ENCODE data around the gene CHRNB2. TPM values are rescaled to one million over a fixed set of nuclear protein-coding genes. Genes with fewer than 3 reads are reported as not detected.

CHRNB2 gene
- total RNA-seq, 4 donors from 2014 or later, result 1.1 TPM; not detected in 3

GRCh38 chr1:154558720-154559465, 8.7 kb upstream of the CHRNB2 start:
- H3K27me3 ChIP-seq, result no peaks in the 10 kb centered on the region
- peak; percentile 98 to 99 for DNase-seq
- no peaks in the 10 kb centered on the region for H3K9me3 ChIP-seq
- peak overlapping the region; percentile 89 to 91 for H3K27ac ChIP-seq
- H3K36me3 ChIP-seq, result no peaks in the 10 kb centered on the region
- peak in 1 of 4 experiments; percentile 36 for TF ChIP-seq CTCF (IDR thresholded peaks at IDR 0.05)
- TF ChIP-seq POLR2A (IDR thresholded peaks at IDR 0.05), result peak; percentile 15 to 62
- intact Hi-C loops (cut with DNase I; ENCODE audit: low total_unique reads), result no loop called here
- H3K4me1 ChIP-seq, result peaks cover 0 to 10% of the 10 kb centered on the region in 2 donors
- peak overlapping the region; percentile 51 to 81 for H3K4me3 ChIP-seq

GRCh38 chr1:154559466-154560044, 8.0 kb upstream of the CHRNB2 start:
- no peaks in the 10 kb centered on the region for H3K36me3 ChIP-seq
- peak overlapping the region; percentile 51 to 81 for H3K4me3 ChIP-seq
- H3K9me3 ChIP-seq, result no peaks in the 10 kb centered on the region
- peak overlapping the region; percentile 89 to 91 for H3K27ac ChIP-seq
- peaks cover 0 to 10% of the 10 kb centered on the region in 2 donors for H3K4me1 ChIP-seq
- TF ChIP-seq CTCF (IDR thresholded peaks at IDR 0.05), result peak; percentile 88 to 95 (median 93)
- no peak for TF ChIP-seq POLR2A (IDR thresholded peaks at IDR 0.05)
- DNase-seq, result peak; percentile 84 to 88
- intact Hi-C loops (cut with DNase I; ENCODE audit: low total_unique reads), result no loop called here
- no peaks in the 10 kb centered on the region for H3K27me3 ChIP-seq

GRCh38 chr1:154565876-154566275, 1.7 kb upstream of the CHRNB2 start:
- H3K9me3 ChIP-seq, result no peaks in the 10 kb centered on the region
- TF ChIP-seq CTCF (IDR thresholded peaks at IDR 0.05), result no peak
- no peak for TF ChIP-seq POLR2A (IDR thresholded peaks at IDR 0.05)
- intact Hi-C loops (cut with DNase I; ENCODE audit: low total_unique reads), result no loop called here
- peaks cover 0 to 8% of the 10 kb centered on the region in 2 donors for H3K4me1 ChIP-seq
- H3K27me3 ChIP-seq, result no peaks in the 10 kb centered on the region
- H3K4me3 ChIP-seq, result no peak overlapping the region
- no peak for DNase-seq
- H3K27ac ChIP-seq, result no peak overlapping the region
- no peaks in the 10 kb centered on the region for H3K36me3 ChIP-seq

- Histone ChIP-seq H3K27ac (no peak overlapping the region), H3K4me1 (peaks cover 0 to 8% of the 10 kb centered on the region in 2 donors), H3K27me3 (no peaks in the 10 kb centered on the region), H3K4me3 (no peak overlapping the region), H3K36me3 (no peaks in the 10 kb centered on the region), H3K9me3 (no peaks in the 10 kb centered on the region)
- intact Hi-C loops (cut with DNase I; ENCODE audit: low total_unique reads), result no loop called here
- TF ChIP-seq CTCF (IDR thresholded peaks at IDR 0.05) (no peak), POLR2A (IDR thresholded peaks at IDR 0.05) (no peak)
- DNase-seq, result no peak
Measured at GRCh38 chr1:154568157-154568815, 708 bp downstream of the CHRNB2 start.
